HG03378 (cell line): ENCODE measurements around the gene NPAS1.
"Not testable (repeated sequence)": the region's sequence is repeated elsewhere in the genome, so short reads cannot be mapped to it uniquely, and the experiment has no call there.

Source experiments
- ATAC-seq: cut with Tn5 transposase; IDR thresholded peaks from one replicate; pipeline ENCODE4 v1.9.1; 2021; ENCODE audit warnings: mild to moderate bottlenecking, moderate library complexity; ENCODE audit not compliant: unreplicated experiment

NPAS1 gene

GRCh38 chr19:47074621-47075020 is 55.0 kb downstream of the NPAS1 start:
- no peak for ATAC-seq

DNA sequence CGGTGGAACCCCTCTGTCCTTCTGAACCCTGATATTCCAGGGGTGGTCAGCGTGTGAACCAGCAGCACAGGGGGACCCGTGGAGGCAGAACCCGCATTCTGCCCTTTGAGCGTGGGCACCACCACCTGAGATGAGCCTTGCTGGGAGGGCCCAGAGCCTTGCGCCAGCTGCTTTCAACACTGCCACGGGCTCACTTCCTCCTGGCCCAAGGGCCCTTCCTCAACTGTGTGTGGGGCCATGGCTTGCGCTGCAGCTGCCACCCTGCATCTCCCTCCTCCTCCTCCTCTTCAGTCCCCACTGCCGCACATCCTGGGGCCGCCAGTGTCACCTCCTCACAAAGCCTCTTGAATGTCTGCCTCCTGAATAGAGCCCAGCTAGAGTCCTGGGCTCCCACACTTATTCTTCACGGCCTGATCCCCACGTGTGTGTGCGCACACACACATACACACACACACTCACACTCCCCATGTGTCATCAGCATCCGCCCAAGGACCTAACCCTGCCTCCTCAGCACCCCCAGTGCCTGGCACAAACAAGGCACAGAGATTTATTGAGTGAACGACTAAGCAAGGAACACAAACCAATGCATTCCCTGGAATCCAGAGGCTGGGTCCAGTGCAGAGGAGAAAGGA is 55.7 kb downstream of the NPAS1 start:
- ATAC-seq = no peak

DNA sequence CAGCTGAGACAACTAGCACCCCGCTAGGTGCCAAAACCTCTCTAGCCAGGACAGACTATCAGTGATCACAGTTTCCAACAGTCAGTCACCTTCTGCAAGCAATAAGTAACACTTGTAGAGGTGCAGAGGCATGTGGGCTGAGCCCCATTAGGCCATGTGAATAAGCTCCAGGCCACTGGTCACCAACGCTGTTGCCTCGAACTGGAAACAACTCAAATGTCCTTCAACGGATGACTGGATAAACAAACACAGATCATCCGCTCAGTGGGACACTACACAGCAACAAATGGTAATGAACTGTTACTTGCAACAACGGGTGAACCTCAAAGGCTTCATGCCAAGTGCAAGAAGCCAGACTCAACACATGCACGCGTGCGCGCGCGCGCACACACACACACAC is 56.3 kb downstream of the NPAS1 start:
- no peak for ATAC-seq

DNA sequence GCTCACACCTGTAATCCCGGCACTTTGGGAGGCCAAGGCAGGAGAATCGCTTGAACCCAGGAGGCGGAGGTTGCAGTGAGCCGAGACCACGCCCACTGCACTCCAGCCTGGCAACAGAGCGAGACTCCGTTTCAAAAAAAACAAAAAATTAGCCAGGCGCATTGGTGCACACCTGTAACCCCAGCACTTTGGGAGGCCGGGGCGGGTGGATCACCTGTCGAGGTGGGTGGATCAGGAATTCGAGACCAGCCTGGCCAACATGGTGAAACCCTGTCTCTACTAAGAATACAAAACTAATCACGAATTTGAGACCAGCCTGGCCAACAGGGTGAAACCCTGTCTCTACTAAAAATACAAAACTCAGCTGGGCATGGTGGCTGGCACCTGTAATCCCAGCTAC is 58.7 kb downstream of the NPAS1 start:
- ATAC-seq = not testable (repeated sequence)

DNA sequence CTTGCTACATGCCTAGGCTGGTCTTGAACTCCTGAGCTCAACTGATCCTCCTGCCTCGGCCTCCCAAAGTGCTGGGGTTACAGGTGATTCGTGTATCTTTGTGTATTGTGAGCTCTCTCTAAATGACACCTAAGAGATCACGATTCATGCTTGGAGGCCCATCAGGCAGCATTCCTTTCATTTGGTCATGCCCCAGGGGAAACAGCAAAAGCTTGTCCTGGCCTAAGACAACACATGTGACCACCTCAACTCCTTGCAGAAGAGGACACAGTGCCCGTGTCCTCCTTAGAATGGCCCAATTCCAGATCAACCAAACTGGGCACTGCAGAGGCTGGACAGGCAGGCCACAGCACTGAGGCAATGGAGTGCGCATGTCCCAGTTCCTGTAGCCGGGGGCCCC is 61.5 kb downstream of the NPAS1 start:
- no peak for ATAC-seq

DNA sequence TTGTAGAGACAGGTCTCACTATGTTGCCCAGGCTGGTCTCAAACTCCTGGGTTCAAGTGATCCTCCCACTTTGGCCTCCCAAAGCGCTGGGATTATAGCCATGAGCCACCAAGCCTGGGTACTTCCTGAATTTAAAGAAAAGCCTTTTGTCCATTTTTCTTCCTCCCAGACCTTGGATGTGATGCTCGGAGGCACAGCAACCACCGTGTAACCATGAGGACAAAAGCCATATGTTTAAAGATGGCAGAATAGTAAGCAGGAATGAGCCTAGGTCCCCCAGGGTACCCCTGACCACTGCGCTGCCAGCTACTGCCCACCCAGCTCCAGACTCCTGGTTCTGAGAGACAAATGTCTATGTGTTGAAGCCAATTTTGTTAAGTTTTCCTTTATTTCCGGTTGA is 62.9 kb downstream of the NPAS1 start:
- no peak for ATAC-seq

DNA sequence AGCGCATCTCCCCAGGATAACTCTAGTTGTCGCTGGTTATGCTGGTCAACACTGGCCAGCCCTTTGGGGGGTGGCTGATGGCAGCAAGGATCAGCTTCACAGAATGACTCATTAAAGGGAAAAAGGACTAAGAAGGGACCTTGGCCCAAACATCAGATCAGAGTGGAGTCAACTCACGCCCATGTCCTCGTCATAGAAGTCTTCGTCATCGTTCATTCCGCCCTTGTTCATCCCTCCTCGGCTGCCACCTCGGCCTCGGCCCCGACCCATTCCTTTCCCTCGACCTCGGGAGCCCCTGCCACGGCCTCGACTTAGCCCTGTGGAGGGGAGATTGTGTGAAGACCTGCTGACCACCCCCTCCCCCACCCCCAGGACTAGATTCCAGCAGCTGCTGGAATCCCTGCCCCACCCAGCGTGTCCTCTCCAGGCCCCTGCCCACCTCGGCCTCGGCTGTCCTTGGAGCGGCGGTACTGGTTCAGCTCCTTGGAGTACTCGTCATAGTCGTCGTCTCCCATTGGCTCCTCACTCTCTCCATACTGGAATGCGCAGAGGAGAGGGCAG is 65.3 kb downstream of the NPAS1 start:
- ATAC-seq = no peak

GRCh38 chr19:47086280-47086679 is 66.6 kb downstream of the NPAS1 start:
- ATAC-seq = no peak

- ATAC-seq = no peak
These were observed 70.2 kb downstream of the NPAS1 start for GRCh38 chr19:47089767-47090350.

GRCh38 chr19:47093254-47093653 is 73.6 kb downstream of the NPAS1 start:
- no peak for ATAC-seq

- no peak for ATAC-seq
These were observed 74.2 kb downstream of the NPAS1 start for GRCh38 chr19:47093841-47094240.

DNA sequence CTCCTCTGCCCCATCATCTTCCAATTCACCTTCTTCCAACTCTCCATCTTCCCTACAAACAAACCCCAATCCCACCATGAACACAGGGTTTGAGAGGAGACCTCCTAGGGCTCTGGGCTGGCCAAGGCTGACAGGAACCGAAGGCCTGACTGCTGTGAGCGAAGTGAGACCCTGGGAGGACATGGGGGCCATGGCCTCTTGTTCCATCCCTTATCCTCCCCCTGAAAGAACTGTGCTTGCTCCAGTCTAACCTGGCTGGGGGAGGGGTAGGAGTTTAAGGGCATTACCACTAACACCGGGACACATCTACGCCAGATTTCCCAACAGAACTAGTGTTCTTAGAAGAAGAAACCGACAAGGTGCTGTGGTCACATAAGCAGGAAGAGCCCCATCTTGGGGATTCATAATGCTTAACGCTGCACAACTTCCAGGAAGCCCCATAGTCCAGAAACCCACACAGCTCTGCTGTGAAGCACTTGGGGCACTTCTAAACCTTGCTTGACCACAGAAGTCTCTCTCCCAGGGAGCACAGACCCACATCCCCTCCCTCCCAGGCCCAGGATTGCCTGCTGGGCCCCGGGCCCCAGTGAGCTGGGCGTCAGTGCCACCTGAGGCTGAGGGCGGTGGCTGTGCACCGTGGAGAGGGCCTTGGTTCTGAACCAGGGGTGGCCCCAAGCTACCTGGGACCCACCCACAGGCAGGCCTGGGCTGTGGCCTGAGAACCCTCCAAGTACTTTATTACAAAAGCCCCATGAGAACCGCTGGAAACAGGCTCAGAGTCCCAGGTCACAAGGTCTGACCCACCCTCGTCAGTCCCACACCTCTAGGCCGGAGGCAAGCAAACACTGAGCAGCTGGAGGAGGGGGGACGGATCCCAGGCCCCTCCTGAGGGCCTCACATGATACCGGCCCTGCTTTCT is 75.2 kb downstream of the NPAS1 start:
- no peak for ATAC-seq
